GM18870 (cell line): ENCODE measurements around the gene SLC25A39.

Experiments used
- ATAC-seq: cut with Tn5 transposase; IDR thresholded peaks from one replicate; pipeline ENCODE4 v1.9.1; 2021; ENCODE audit warnings: moderate library complexity; ENCODE audit not compliant: unreplicated experiment

SLC25A39 gene

GRCh38 chr17:44280392-44280937 is 44.2 kb downstream of the SLC25A39 start:
- no peak for ATAC-seq

- ATAC-seq, result no peak
These were observed 44.8 kb downstream of the SLC25A39 start for GRCh38 chr17:44279666-44280391.

- no peak for ATAC-seq
These were observed 45.3 kb downstream of the SLC25A39 start for GRCh38 chr17:44279346-44279665.

DNA sequence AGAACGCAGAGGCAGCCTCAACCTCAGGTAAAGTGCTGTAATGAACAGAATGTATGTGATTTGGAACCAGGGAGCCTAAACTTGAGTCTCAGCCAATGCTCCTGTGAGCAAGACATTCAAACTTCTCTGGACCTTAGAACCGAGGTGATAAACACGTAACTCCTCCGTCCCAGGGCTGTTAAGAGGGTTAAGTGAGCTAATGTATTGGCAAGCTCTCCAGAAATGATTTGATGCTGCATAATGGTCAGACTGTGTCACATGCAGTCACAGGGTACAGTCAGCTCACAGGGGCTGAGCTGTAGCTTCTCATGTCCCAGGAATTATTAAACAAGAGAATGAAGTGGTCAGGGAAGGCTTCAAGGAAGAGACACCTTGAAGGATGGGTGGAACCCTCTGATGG is 46.6 kb downstream of the SLC25A39 start:
- no peak for ATAC-seq

DNA sequence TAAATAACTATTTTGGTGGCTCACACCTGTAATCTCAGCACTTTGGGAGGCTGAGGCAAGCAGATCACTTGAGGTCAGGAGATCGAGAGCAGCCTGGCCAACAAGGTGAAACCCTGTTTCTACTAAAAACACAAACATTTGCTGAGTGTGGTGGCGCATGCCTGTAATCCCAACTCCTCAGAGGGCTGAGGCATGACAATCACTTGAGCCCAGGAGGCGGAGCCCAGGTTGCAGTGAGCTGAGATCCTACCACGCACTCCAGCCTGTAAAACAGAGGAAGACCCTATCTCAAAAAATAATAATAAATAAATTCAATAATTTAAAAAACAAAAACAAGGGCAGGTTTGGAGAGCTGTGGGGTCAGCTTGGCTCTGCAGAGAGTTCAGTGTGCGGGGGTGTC is 51.0 kb downstream of the SLC25A39 start:
- no peak for ATAC-seq

- no peak for ATAC-seq
These were observed 51.7 kb downstream of the SLC25A39 start for GRCh38 chr17:44272954-44273353.

DNA sequence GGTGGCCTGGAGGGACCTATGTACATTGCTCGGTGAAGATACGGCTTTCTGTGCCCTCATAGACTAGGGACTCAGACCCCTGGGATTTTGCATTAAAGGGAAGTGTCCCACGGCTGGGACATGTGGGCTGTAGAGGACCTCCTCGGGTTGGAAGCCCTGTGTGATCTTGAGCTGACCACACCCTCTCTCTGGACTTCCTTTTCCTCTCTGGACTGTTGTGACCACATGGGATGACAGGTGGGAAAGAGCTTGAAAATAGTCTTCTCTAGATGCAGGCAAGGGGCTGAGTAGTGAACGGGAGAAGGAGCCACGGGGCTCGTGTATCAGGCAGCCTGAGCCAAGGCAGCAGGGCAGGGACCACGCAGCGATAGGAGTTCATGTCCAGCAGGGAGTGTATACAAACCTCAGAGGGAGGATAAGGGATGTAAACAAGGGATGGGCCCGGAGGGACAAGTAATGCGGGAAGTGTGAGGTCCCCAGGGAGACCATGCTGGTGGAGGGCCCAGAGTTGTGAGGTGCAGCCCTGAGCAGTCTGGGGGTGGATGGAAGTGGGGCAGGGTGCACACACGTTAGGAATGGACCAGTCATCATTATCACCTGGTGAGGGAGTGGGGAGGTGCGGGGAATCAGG is 52.2 kb downstream of the SLC25A39 start:
- ATAC-seq, result no peak
